ENCODE results near the gene MATN1. TPM values are rescaled to one million over a fixed set of nuclear protein-coding genes. Genes with fewer than 3 reads are reported as not detected.

Gene MATN1
- total and polyA plus RNA-seq, 2 of the 4 experiments (the other 2 are of a cell fraction), result 0.27 TPM; not detected in 1

DNA sequence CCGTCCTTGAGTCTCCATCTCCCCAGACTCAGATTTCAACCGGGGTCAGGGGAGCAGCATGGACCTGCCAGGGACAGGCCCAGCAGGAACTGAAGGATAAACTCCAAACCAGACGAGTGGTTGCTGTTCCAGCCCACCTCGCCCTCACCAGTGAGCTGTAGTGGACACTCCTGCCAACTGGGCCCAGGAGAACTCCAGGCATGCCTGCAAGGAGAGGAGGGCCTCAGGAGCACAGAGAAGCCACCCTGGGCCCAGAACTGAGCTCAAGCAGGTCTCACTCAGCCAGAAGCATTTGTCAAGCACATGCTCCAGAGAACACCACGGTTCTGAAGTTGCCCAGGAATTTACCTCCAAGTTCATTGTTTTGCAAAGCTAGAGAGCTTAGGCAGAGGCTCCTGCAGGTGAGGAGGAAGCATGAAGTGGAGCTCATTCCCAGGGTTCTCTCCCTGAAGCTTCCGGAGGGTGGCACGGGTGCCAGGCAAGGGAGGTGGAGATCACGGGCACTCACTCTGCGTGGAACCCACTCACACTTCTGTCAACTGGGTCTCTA is 61.0 kb downstream of the MATN1 start:
- Histone ChIP-seq H3K23ac (ENCODE audit: low read depth, low read length) (no peak overlapping the region), H3K14ac (replicated peaks; ENCODE audit: low read depth, low read length) (no peak overlapping the region), H4K91ac (ENCODE audit: insufficient read depth, low read depth, low read length) (no peak overlapping the region), H3K4me1 (ENCODE audit: control insufficient read depth, insufficient read depth, low read length) (no peaks in the 10 kb centered on the region), H4K8ac (ENCODE audit: low read depth in 2 of 2, low read length in 2 of 2) (no peak overlapping the region), H2AK9ac (replicated peaks; ENCODE audit: low read depth, low read length, poor library complexity) (no peak overlapping the region), H3K4me2 (ENCODE audit: low read depth, low read length) (no peak overlapping the region), H3K56ac (ENCODE audit: extremely low read depth, insufficient read depth, low read length) (no peak overlapping the region), H3K27ac (ENCODE audit: insufficient read depth, low read length) (no peak overlapping the region), H4K20me1 (ENCODE audit: insufficient read depth, low read length) (no peaks in the 10 kb centered on the region), H2AK5ac (ENCODE audit: low read depth, low read length) (no peak overlapping the region), H2BK15ac (ENCODE audit: low read depth, low read length) (no peak overlapping the region), H3K9me3 (ENCODE audit: control insufficient read depth, insufficient read depth, low read length) (no peaks in the 10 kb centered on the region), H3K79me1 (ENCODE audit: low read depth in 1 of 2, low read length in 2 of 2) (no peaks in the 10 kb centered on the region), H2BK20ac (ENCODE audit: low read depth, low read length) (no peak overlapping the region), H3K36me3 (ENCODE audit: control insufficient read depth, insufficient read depth, low read length) (no peaks in the 10 kb centered on the region), H3K9me1 (ENCODE audit: insufficient read depth, low read length) (no peaks in the 10 kb centered on the region), H2BK5ac (ENCODE audit: low read depth, low read length, poor library complexity, severe bottlenecking) (no peak overlapping the region), H3K27me3 (ENCODE audit: control insufficient read depth, insufficient read depth, low read length) (peaks cover 24% of the 10 kb centered on the region; the same call in 1 of the 2 replicates), H3K4ac (ENCODE audit: low read depth, low read length) (no peak overlapping the region), H2BK120ac (ENCODE audit: low read depth, low read length) (no peak overlapping the region), H3K4me3 (ENCODE audit: insufficient read depth, low read depth, low read length) (no peak overlapping the region), H3K18ac (ENCODE audit: low read depth, low read length) (no peak overlapping the region), H2AFZ (replicated peaks; ENCODE audit: low read length, poor library complexity) (no peak overlapping the region), H4K5ac (ENCODE audit: low read depth, low read length) (no peak overlapping the region), H3K9ac (ENCODE audit: low read depth, low read length) (no peak overlapping the region)
- ATAC-seq (ENCODE audit: low read depth), result no peak
- no TSS peak for BruUV-seq (replicated peaks)
- POLR2A ChIA-PET (ENCODE audit: unreplicated experiment), result no interaction called here
- CTCF ChIA-PET, result no interaction called here
- in situ Hi-C loops (cut with MboI; ENCODE audit: low sequenced_read_pairs), result no loop called here
- intact Hi-C loops (cut with micrococcal nuclease), result no loop called here
- 78% methylated on average over 4 of the region's 9 CpGs; no CpG with 5 or more reads in 1 of the 2 experiments for WGBS, 2 experiments (ENCODE audit: extremely low coverage in 2 of 2, insufficient read length in 1 of 2)
- dilution Hi-C loops (cut with HindIII; ENCODE audit: low sequenced_read_pairs, unreplicated experiment), result no loop called here
- TF ChIP-seq CEBPB (IDR thresholded peaks at IDR 0.05; ENCODE audit: low read depth, low read length) (no peak), MAFK (IDR thresholded peaks at IDR 0.05; ENCODE audit: low read depth, low read length) (no peak), SMC3 (IDR thresholded peaks at IDR 0.05; ENCODE audit: low read depth, low read length) (no peak), FOS (IDR thresholded peaks at IDR 0.05; ENCODE audit: low read depth, low read length) (no peak), POLR2A (IDR thresholded peaks at IDR 0.05; ENCODE audit: low read depth, low read length) (no peak), CHD1 (IDR thresholded peaks at IDR 0.05; ENCODE audit: low read depth, low read length) (no peak)
- TF ChIP-seq, protein P1, sequence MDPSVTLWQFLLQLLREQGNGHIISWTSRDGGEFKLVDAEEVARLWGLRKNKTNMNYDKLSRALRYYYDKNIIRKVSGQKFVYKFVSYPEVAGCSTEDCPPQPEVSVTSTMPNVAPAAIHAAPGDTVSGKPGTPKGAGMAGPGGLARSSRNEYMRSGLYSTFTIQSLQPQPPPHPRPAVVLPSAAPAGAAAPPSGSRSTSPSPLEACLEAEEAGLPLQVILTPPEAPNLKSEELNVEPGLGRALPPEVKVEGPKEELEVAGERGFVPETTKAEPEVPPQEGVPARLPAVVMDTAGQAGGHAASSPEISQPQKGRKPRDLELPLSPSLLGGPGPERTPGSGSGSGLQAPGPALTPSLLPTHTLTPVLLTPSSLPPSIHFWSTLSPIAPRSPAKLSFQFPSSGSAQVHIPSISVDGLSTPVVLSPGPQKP (IDR thresholded peaks at IDR 0.05; ENCODE audit: borderline replicate concordance, low read depth, low read length), result no peak
- TF ChIP-seq, protein P2, sequence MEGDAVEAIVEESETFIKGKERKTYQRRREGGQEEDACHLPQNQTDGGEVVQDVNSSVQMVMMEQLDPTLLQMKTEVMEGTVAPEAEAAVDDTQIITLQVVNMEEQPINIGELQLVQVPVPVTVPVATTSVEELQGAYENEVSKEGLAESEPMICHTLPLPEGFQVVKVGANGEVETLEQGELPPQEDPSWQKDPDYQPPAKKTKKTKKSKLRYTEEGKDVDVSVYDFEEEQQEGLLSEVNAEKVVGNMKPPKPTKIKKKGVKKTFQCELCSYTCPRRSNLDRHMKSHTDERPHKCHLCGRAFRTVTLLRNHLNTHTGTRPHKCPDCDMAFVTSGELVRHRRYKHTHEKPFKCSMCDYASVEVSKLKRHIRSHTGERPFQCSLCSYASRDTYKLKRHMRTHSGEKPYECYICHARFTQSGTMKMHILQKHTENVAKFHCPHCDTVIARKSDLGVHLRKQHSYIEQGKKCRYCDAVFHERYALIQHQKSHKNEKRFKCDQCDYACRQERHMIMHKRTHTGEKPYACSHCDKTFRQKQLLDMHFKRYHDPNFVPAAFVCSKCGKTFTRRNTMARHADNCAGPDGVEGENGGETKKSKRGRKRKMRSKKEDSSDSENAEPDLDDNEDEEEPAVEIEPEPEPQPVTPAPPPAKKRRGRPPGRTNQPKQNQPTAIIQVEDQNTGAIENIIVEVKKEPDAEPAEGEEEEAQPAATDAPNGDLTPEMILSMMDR (conservative IDR thresholded peaks at IDR 0.05; ENCODE audit: low read depth, low read length), result no peak
- no peak for DNase-seq

Data from IMR-90 (cell line).